Daoy (cell line): Measurements from ENCODE around the gene GARIN6. TPM values are rescaled to one million over a fixed set of nuclear protein-coding genes. Genes with fewer than 3 reads are reported as not detected.
"Not testable (repeated sequence)": the region's sequence is repeated elsewhere in the genome, so short reads cannot be mapped to it uniquely, and the experiment has no call there.

Source experiments
- DNase-seq: peaks from one replicate; pipeline ENCODE4 v3.0.0-alpha.2; 2015; ENCODE audit warnings: low read depth
- total RNA-seq: library from RNA; depleted of rRNA; stranded (reverse); fragments of >200 nt; shearing (Covaris generic); gene quantifications from 2 replicates; pipeline ENCODE4 v1.2.3, GENCODE V29; 2014; rRNA removed

The GARIN6 gene
- total RNA-seq, result not detected in 2 replicates

- no peak for DNase-seq
Observed at GRCh38 chr12:99647453-99647852, at the start of gene GARIN6. Gene GARIN6 (plus strand): TSS chr12:99647753. CDS start chr12:99648175, 422 bp downstream.

GRCh38 chr12:99598785-99599184, 48.8 kb upstream of the GARIN6 start:
- no peak for DNase-seq

- DNase-seq, result no peak
Observed at GRCh38 chr12:99600388-99600787, 47.2 kb upstream of the GARIN6 start.

- DNase-seq, result no peak
Observed at GRCh38 chr12:99609455-99610181, 37.9 kb upstream of the GARIN6 start.

- no peak for DNase-seq
Observed at GRCh38 chr12:99611117-99611516, 36.4 kb upstream of the GARIN6 start.

GRCh38 chr12:99611599-99611998, 36.0 kb upstream of the GARIN6 start:
- DNase-seq, result no peak

GRCh38 chr12:99618657-99619056, 28.9 kb upstream of the GARIN6 start:
- DNase-seq, result no peak

- DNase-seq, result no peak
Observed at GRCh38 chr12:99619389-99620158, 28.0 kb upstream of the GARIN6 start.

- no peak for DNase-seq
Observed at GRCh38 chr12:99620159-99620479, 27.4 kb upstream of the GARIN6 start.

- not testable (repeated sequence) for DNase-seq
Observed at GRCh38 chr12:99624591-99624990, 23.0 kb upstream of the GARIN6 start.

- no peak for DNase-seq
Observed at GRCh38 chr12:99627459-99627858, 20.1 kb upstream of the GARIN6 start.

- DNase-seq, result no peak
Observed at GRCh38 chr12:99644629-99645028, 2.9 kb upstream of the GARIN6 start.

- DNase-seq, result no peak
Observed at GRCh38 chr12:99648183-99648582, 630 bp downstream of the GARIN6 start.

- DNase-seq, result no peak
Observed at GRCh38 chr12:99649551-99649950, 2.0 kb downstream of the GARIN6 start.

GRCh38 chr12:99658671-99659349, 11.3 kb downstream of the GARIN6 start:
- no peak for DNase-seq

GRCh38 chr12:99670635-99671034, 23.1 kb downstream of the GARIN6 start:
- no peak for DNase-seq

GRCh38 chr12:99680276-99680675, 32.7 kb downstream of the GARIN6 start:
- no peak for DNase-seq

GRCh38 chr12:99686142-99686541, 38.6 kb downstream of the GARIN6 start:
- no peak for DNase-seq

- DNase-seq, result no peak
Observed at GRCh38 chr12:99695050-99695449, 47.5 kb downstream of the GARIN6 start.
